ENCODE results near the gene GPR162. TPM values are rescaled to one million over a fixed set of nuclear protein-coding genes. Genes with fewer than 3 reads are reported as not detected.

Gene GPR162
- total and polyA plus RNA-seq, 2 of the 4 experiments (the other 2 are of a cell fraction) = 2.9 to 6.0 TPM

DNA sequence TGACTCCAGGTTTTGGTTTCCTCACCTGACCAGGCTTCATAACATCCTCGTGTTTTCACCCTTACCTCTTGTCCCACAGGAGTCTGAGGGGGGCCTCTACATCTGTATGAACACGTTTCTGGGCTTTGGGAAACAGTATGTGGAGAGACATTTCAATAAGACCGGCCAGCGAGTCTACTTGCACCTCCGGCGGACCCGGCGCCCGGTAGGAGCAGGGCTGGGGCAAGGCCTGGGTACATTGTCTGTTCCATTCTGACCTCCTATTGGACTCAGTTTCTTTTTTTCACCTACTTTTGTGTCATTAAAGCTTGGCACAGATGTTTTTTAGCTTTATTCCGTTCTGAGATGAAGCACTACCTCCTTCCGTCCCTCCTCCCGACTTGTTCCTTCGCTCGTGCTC lies 33.7 kb downstream of the GPR162 start:
- CTCF ChIA-PET = no interaction called here
- WGBS, 2 experiments (ENCODE audit: extremely low coverage in 2 of 2, insufficient read length in 1 of 2) = 96% methylated on average over 9 of the region's 14 CpGs; no CpG with 5 or more reads in 1 of the 2 experiments
- H3K79me1 ChIP-seq (ENCODE audit: low read depth in 1 of 2, low read length in 2 of 2) = peaks cover 20 to 45% of the 10 kb centered on the region in 2 experiments

More for the DNA sequence above, 33.7 kb downstream of the GPR162 start:
- no peak overlapping the region for H2AK5ac ChIP-seq (ENCODE audit: low read depth, low read length)
- in situ Hi-C loops (cut with MboI; ENCODE audit: low sequenced_read_pairs) (no loop called here), dilution Hi-C loops (cut with HindIII; ENCODE audit: low sequenced_read_pairs, unreplicated experiment) (no loop called here), intact Hi-C loops (cut with micrococcal nuclease) (no loop called here)
- no peak overlapping the region for H3K14ac ChIP-seq (replicated peaks; ENCODE audit: low read depth, low read length)
- BruUV-seq (replicated peaks) = no TSS peak
- H2BK15ac ChIP-seq (ENCODE audit: low read depth, low read length) = no peak overlapping the region
- no peak overlapping the region for H2AFZ ChIP-seq (replicated peaks; ENCODE audit: low read length, poor library complexity)
- POLR2A ChIA-PET (ENCODE audit: unreplicated experiment) = no interaction called here
- H3K9ac ChIP-seq (ENCODE audit: low read depth, low read length) = no peak overlapping the region
- no peak overlapping the region for H3K27ac ChIP-seq (ENCODE audit: insufficient read depth, low read length)
- H3K27me3 ChIP-seq (ENCODE audit: control insufficient read depth, insufficient read depth, low read length) = no peaks in the 10 kb centered on the region
- no peak overlapping the region for H3K18ac ChIP-seq (ENCODE audit: low read depth, low read length)
- no peak for TF ChIP-seq BHLHE40 (IDR thresholded peaks at IDR 0.05; ENCODE audit: low read depth, low read length)
- TF ChIP-seq RCOR1 (IDR thresholded peaks at IDR 0.05; ENCODE audit: insufficient replicate concordance, low read length) = no peak
- TF ChIP-seq NFE2L2 (IDR thresholded peaks at IDR 0.05; ENCODE audit: low read depth, low read length) = no peak
- TF ChIP-seq, protein P1, sequence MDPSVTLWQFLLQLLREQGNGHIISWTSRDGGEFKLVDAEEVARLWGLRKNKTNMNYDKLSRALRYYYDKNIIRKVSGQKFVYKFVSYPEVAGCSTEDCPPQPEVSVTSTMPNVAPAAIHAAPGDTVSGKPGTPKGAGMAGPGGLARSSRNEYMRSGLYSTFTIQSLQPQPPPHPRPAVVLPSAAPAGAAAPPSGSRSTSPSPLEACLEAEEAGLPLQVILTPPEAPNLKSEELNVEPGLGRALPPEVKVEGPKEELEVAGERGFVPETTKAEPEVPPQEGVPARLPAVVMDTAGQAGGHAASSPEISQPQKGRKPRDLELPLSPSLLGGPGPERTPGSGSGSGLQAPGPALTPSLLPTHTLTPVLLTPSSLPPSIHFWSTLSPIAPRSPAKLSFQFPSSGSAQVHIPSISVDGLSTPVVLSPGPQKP (IDR thresholded peaks at IDR 0.05; ENCODE audit: borderline replicate concordance, low read depth, low read length) = no peak
- TF ChIP-seq FOS (IDR thresholded peaks at IDR 0.05; ENCODE audit: low read depth, low read length) = no peak
- no peak for TF ChIP-seq POLR2A (IDR thresholded peaks at IDR 0.05; ENCODE audit: low read depth, low read length)
- TF ChIP-seq CHD1 (IDR thresholded peaks at IDR 0.05; ENCODE audit: low read depth, low read length) = no peak
- TF ChIP-seq RFX5 (IDR thresholded peaks at IDR 0.05; ENCODE audit: low read depth, low read length) = no peak
- TF ChIP-seq, protein P2, sequence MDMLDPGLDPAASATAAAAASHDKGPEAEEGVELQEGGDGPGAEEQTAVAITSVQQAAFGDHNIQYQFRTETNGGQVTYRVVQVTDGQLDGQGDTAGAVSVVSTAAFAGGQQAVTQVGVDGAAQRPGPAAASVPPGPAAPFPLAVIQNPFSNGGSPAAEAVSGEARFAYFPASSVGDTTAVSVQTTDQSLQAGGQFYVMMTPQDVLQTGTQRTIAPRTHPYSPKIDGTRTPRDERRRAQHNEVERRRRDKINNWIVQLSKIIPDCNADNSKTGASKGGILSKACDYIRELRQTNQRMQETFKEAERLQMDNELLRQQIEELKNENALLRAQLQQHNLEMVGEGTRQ (IDR thresholded peaks at IDR 0.05; ENCODE audit: low read depth, low read length) = no peak
- TF ChIP-seq MAZ (IDR thresholded peaks at IDR 0.05; ENCODE audit: borderline replicate concordance, low read depth, low read length) = no peak
- no peak for TF ChIP-seq MXI1 (IDR thresholded peaks at IDR 0.05; ENCODE audit: borderline replicate concordance, low read depth, low read length)
- TF ChIP-seq RAD21 (IDR thresholded peaks at IDR 0.05; ENCODE audit: low read length) = no peak
- no peak overlapping the region for H4K91ac ChIP-seq (ENCODE audit: insufficient read depth, low read depth, low read length)
- no peak overlapping the region for H3K4ac ChIP-seq (ENCODE audit: low read depth, low read length)
- no peak overlapping the region for H3K4me3 ChIP-seq (ENCODE audit: insufficient read depth, low read depth, low read length)
- H3K36me3 ChIP-seq (ENCODE audit: control insufficient read depth, insufficient read depth, low read length) = peaks cover 46% of the 10 kb centered on the region
- H4K20me1 ChIP-seq (ENCODE audit: insufficient read depth, low read length) = peaks cover 15% of the 10 kb centered on the region
- H3K9me1 ChIP-seq (ENCODE audit: insufficient read depth, low read length) = no peaks in the 10 kb centered on the region
- no peak overlapping the region for H4K8ac ChIP-seq (ENCODE audit: low read depth in 2 of 2, low read length in 2 of 2)
- no peak overlapping the region for H3K4me2 ChIP-seq (ENCODE audit: low read depth, low read length)
- H2BK5ac ChIP-seq (ENCODE audit: low read depth, low read length, poor library complexity, severe bottlenecking) = no peak overlapping the region
- no peak overlapping the region for H2AK9ac ChIP-seq (replicated peaks; ENCODE audit: low read depth, low read length, poor library complexity)
- DNase-seq (no peak), ATAC-seq (ENCODE audit: low read depth) (no peak)
- no peak overlapping the region for H4K5ac ChIP-seq (ENCODE audit: low read depth, low read length)
- no peak overlapping the region for H3K23ac ChIP-seq (ENCODE audit: low read depth, low read length)
- no peaks in the 10 kb centered on the region for H3K9me3 ChIP-seq (ENCODE audit: control insufficient read depth, insufficient read depth, low read length)
- H2BK120ac ChIP-seq (ENCODE audit: low read depth, low read length) = no peak overlapping the region
- H3K56ac ChIP-seq (ENCODE audit: extremely low read depth, insufficient read depth, low read length) = no peak overlapping the region
- H3K4me1 ChIP-seq (ENCODE audit: control insufficient read depth, insufficient read depth, low read length) = peaks cover 5% of the 10 kb centered on the region
- H2BK20ac ChIP-seq (ENCODE audit: low read depth, low read length) = no peak overlapping the region

Measured in IMR-90 (cell line).